Stimulated activated CD8-positive, alpha-beta memory T cell treated with anti-CD3 and anti-CD28 coated beads, Interleukin-2, amount 100 ng/mL, for 1 hour (primary cell): ENCODE results near the gene HES7.

Source experiments
- DNase-seq, 2 donors: peaks; one replicate each; pipeline ENCODE4 v3.0.0-alpha.2; 2020; ENCODE audit warnings: low read depth in 2 of 2

HES7 gene

GRCh38 chr17:8073627-8074484 is 50.0 kb downstream of the HES7 start:
- DNase-seq: peak; percentile 72 to 75

GRCh38 chr17:8072729-8073461 is 51.0 kb downstream of the HES7 start:
- no peak for DNase-seq

GRCh38 chr17:8072341-8072728 is 51.6 kb downstream of the HES7 start:
- DNase-seq: no peak

- DNase-seq: no peak
These were observed 52.4 kb downstream of the HES7 start for GRCh38 chr17:8071496-8071895.
